K562 (cell line): Measurements from ENCODE around the gene DGKZ. TPM values are rescaled to one million over a fixed set of nuclear protein-coding genes. Genes with fewer than 3 reads are reported as not detected.

Experiments used
- CHCHD3 ChIP-seq: fragments of 250-450 bp; sonication (Bioruptor Pico); IDR thresholded peaks from 2 replicates; pipeline ENCODE4 v2.1.2; 2022; ENCODE audit warnings: mild to moderate bottlenecking
- DIDO1 ChIP-seq: fragments of 450-650 bp; IDR thresholded peaks from 2 replicates; pipeline ENCODE4 v1.6.1; 2016; ENCODE audit warnings: low read depth, missing biosample characterization, missing genetic modification characterization
- HNRNPK ChIP-seq: fragments of 200-400 bp; formaldehyde crosslinking; IDR thresholded peaks from one replicate; pipeline ENCODE4 v1.6.1; 2018; ENCODE audit warnings: mild to moderate bottlenecking, low read depth, low read length; ENCODE audit not compliant: poor library complexity, severe bottlenecking
- JUN ChIP-seq, 2 experiments: sonication (generic) in 1 of 2; formaldehyde crosslinking in 1 of 2; IDR thresholded peaks; 2 replicates each; pipeline versions ENCODE4 v1.6.1 to v1.8.0; 2012 to 2022; ENCODE audit warnings: borderline replicate concordance in 2 of 2, mild to moderate bottlenecking in 2 of 2, improper control_type of control experiment in 1 of 2, low read depth in 1 of 2, low read length in 1 of 2, missing genetic modification reagents in 1 of 2
- KAT2B ChIP-seq: IDR thresholded peaks from one replicate; pipeline ENCODE4 v1.6.1; 2012; ENCODE audit warnings: low read depth, mild to moderate bottlenecking, control low read depth, inconsistent platforms, low read length, moderate library complexity
- KDM4B ChIP-seq, 2 experiments: fragments of 450-650 bp in 1 of 2; sonication (generic) in 1 of 2; IDR thresholded peaks; 2 replicates each; pipeline ENCODE4 v1.6.1; 2016 to 2017; ENCODE audit warnings: borderline replicate concordance in 2 of 2, antibody characterized with exemption in 1 of 2, low read depth in 1 of 2, mild to moderate bottlenecking in 1 of 2
- NFE2 ChIP-seq: IDR thresholded peaks from 2 replicates; pipeline ENCODE4 v1.6.1; 2014; ENCODE audit warnings: antibody characterized with exemption, low read depth
- RBM22 ChIP-seq: fragments of 200-400 bp; formaldehyde crosslinking; IDR thresholded peaks from 2 replicates; pipeline ENCODE4 v1.6.1; 2018; ENCODE audit warnings: low read length, low read depth; ENCODE audit not compliant: poor library complexity, severe bottlenecking
- RBM39 ChIP-seq: fragments of 200-400 bp; formaldehyde crosslinking; optimal IDR thresholded peaks from 2 replicates; pipeline ENCODE3; 2018; ENCODE audit warnings: low read depth, low read length
- RFX1 ChIP-seq: fragments of 450-650 bp; IDR thresholded peaks from 2 replicates; pipeline ENCODE4 v1.6.1; 2016; ENCODE audit warnings: mild to moderate bottlenecking, moderate library complexity
- TAF1 ChIP-seq: IDR thresholded peaks from 2 replicates; pipeline ENCODE4 v1.6.1; 2011; ENCODE audit warnings: mild to moderate bottlenecking, low read length, moderate library complexity; ENCODE audit not compliant: insufficient read depth, control insufficient read depth, severe bottlenecking; ENCODE audit errors: extremely low read depth
- TBP ChIP-seq: optimal IDR thresholded peaks from 2 replicates; pipeline ENCODE3; 2011; ENCODE audit warnings: low read depth, low read length, improper control_type of control experiment
- XRCC3 ChIP-seq: fragments of 450-650 bp; IDR thresholded peaks from 2 replicates; pipeline ENCODE4 v1.6.1; 2017; ENCODE audit warnings: mild to moderate bottlenecking, moderate library complexity
- XRCC4 ChIP-seq: IDR thresholded peaks from one replicate; pipeline ENCODE4 v1.6.1; 2011; ENCODE audit not compliant: insufficient read depth, insufficient read length; ENCODE audit errors: extremely low read depth
- ZNF274 ChIP-seq: IDR thresholded peaks from 2 replicates; pipeline ENCODE4 v1.6.1; 2011; ENCODE audit warnings: low read depth, mild to moderate bottlenecking, low read length, moderate library complexity, borderline replicate concordance
- ZNF311 ChIP-seq: fragments of 250-450 bp; sonication (Bioruptor Pico); IDR thresholded peaks from 2 replicates; pipeline ENCODE4 v1.4.0; 2020; ENCODE audit warnings: mild to moderate bottlenecking, moderate library complexity
- ZNF644 ChIP-seq: fragments of 200-800 bp; sonication (Bioruptor generic); IDR thresholded peaks from 2 replicates; pipeline ENCODE4 v1.6.1; 2016; ENCODE audit warnings: low read depth, missing genetic modification characterization, missing compliant biosample characterization
- ZNF696 ChIP-seq: fragments of 250-450 bp; sonication (Bioruptor Pico); conservative IDR thresholded peaks from 2 replicates; pipeline ENCODE4 v1.4.0; 2020; ENCODE audit warnings: mild to moderate bottlenecking, moderate library complexity
- polyA plus RNA-seq, 8 experiments: library from polyadenylated mRNA; depleted of rRNA in 4 of 8; stranded (reverse) in 5 of 8; unstranded in 3 of 8; fragments of >200 nt; fragmentation: Nextera tagmentation in 2 of 8; fragmentation: Illumina TruSeq in 1 of 8; extraction: Ambion mirVana in 2 of 8; extraction: Trizol in 1 of 8; gene quantifications; 2 replicates each; pipeline versions ENCODE4 v1.2.1 to v1.2.3, GENCODE V29; 2011 to 2014; ENCODE audit warnings: inconsistent platforms in 1 of 8, missing spikeins in 1 of 8
- total RNA-seq, 7 experiments: library from RNA; depleted of rRNA in 6 of 7; stranded (reverse); fragments of >200 nt in 6 of 7; fragmentation: Illumina TruSeq in 2 of 7; extraction: Trizol in 2 of 7; gene quantifications; 2 replicates each; pipeline versions ENCODE4 v1.2.1 to v1.2.3, GENCODE V29; 2011 to 2021; ENCODE audit warnings: low replicate concordance in 1 of 7
- TF ChIP-seq, protein P1 (sequence below), 2 experiments: fragments of 150-350 bp in 1 of 2; IDR thresholded peaks; 2 replicates each; pipeline ENCODE4 v1.6.1; 2012 to 2016; ENCODE audit warnings: low read depth in 2 of 2, low read length in 2 of 2, mild to moderate bottlenecking in 1 of 2, moderate library complexity in 1 of 2
- TF ChIP-seq, protein P2 (sequence below): sonication (generic); formaldehyde crosslinking; IDR thresholded peaks from 2 replicates; pipeline ENCODE4 v1.8.1; 2023; ENCODE audit warnings: mild to moderate bottlenecking, missing genetic modification reagents

Gene DGKZ
- total and polyA plus RNA-seq, 9 of the 15 experiments (the other 6 are each of a cell fraction or from before 2014, with no cell fraction given): 0.51 to 100 (median 44.2) TPM

DNA sequence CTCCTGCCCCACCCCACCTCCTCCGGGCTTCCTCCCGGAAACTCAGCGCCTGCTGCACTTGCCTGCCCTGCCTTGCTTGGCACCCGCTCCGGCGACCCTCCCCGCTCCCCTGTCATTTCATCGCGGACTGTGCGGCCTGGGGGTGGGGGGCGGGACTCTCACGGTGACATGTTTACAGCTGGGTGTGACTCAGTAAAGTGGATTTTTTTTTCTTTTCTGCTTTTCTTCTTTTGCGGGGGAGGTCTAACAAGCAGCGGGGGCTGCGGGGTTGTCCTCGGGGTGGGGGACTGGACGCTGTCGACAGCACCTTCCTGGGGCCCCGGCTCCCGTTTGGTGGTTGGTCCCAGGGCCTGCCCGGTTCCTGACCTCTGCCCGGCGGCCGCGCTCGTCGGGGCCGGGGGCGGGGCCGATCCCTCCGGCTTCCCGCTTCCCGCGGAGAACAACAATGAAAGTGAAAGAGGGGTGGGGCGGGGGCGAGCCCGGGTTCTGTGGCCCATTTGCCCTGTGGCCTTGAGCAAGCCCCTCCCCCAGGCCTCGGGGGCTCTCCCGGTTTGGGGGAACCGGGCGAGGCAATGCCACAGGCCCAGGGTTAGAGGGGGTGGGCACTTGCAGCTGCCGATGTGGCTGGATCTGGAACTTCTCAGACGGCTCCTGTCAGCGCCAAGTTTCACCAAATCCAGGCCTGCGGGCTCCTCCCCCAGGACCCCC lies 33.2 kb downstream of the DGKZ start (continued):
- TF ChIP-seq, protein P1, sequence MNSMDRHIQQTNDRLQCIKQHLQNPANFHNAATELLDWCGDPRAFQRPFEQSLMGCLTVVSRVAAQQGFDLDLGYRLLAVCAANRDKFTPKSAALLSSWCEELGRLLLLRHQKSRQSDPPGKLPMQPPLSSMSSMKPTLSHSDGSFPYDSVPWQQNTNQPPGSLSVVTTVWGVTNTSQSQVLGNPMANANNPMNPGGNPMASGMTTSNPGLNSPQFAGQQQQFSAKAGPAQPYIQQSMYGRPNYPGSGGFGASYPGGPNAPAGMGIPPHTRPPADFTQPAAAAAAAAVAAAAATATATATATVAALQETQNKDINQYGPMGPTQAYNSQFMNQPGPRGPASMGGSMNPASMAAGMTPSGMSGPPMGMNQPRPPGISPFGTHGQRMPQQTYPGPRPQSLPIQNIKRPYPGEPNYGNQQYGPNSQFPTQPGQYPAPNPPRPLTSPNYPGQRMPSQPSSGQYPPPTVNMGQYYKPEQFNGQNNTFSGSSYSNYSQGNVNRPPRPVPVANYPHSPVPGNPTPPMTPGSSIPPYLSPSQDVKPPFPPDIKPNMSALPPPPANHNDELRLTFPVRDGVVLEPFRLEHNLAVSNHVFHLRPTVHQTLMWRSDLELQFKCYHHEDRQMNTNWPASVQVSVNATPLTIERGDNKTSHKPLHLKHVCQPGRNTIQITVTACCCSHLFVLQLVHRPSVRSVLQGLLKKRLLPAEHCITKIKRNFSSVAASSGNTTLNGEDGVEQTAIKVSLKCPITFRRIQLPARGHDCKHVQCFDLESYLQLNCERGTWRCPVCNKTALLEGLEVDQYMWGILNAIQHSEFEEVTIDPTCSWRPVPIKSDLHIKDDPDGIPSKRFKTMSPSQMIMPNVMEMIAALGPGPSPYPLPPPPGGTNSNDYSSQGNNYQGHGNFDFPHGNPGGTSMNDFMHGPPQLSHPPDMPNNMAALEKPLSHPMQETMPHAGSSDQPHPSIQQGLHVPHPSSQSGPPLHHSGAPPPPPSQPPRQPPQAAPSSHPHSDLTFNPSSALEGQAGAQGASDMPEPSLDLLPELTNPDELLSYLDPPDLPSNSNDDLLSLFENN (IDR thresholded peaks at IDR 0.05; ENCODE audit: low read depth in 2 of 2, low read length in 2 of 2): peak in 1 of 2 experiments; percentile 17; a peak in 1 of 4 replicates
- TF ChIP-seq DIDO1 (tag) (no peak), XRCC3 (no peak), RBM39 (no peak), JUN (IDR thresholded peaks at IDR 0.05; ENCODE audit: borderline replicate concordance, low read depth, low read length) (no peak), JUN (CRISPR knock-in tag; IDR thresholded peaks at IDR 0.05; ENCODE audit: borderline replicate concordance) (no peak), CHCHD3 (CRISPR knock-in tag) (no peak), ZNF311 (CRISPR knock-in tag) (no peak), NFE2 (peak; percentile 57), KAT2B (no peak), HNRNPK (no peak), XRCC4 (no peak), ZNF644 (no peak), RBM22 (no peak), TBP (peak; percentile 10), RFX1 (no peak), TAF1 (no peak), KDM4B (IDR thresholded peaks at IDR 0.05; ENCODE audit: borderline replicate concordance in 2 of 2, low read depth in 1 of 2) (0 out of 4 replicates have a peak, but pooled peaks of 1 of the 2 experiments have one; percentile 51), ZNF696 (CRISPR knock-in tag) (no peak), ZNF274 (no peak)
- TF ChIP-seq, protein P2, sequence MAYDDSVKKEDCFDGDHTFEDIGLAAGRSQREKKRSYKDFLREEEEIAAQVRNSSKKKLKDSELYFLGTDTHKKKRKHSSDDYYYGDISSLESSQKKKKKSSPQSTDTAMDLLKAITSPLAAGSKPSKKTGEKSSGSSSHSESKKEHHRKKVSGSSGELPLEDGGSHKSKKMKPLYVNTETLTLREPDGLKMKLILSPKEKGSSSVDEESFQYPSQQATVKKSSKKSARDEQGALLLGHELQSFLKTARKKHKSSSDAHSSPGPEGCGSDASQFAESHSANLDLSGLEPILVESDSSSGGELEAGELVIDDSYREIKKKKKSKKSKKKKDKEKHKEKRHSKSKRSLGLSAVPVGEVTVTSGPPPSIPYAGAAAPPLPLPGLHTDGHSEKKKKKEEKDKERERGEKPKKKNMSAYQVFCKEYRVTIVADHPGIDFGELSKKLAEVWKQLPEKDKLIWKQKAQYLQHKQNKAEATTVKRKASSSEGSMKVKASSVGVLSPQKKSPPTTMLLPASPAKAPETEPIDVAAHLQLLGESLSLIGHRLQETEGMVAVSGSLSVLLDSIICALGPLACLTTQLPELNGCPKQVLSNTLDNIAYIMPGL (CRISPR knock-in tag): no peak
